ENCODE measurements around the gene FIGN.

FIGN gene

DNA sequence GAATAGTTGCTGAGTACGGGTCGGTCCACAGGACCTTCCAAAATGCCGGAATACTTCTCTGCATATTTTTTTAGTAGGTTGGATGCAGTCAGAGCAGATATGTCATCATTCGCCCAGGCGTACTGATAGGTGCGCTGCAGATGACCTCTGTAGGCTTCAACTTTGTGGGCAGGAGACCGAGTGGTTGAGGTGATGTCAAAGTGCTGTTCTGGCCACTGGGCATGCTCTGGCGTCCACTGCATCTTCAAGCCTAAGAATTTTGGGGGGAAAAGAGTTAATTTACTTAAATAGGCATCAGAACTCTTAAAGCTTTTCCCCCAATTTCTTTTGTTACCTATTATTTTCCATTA lies 124.3 kb downstream of the FIGN start:
- no peak for DNase-seq (ENCODE audit: low spot score)

DNA sequence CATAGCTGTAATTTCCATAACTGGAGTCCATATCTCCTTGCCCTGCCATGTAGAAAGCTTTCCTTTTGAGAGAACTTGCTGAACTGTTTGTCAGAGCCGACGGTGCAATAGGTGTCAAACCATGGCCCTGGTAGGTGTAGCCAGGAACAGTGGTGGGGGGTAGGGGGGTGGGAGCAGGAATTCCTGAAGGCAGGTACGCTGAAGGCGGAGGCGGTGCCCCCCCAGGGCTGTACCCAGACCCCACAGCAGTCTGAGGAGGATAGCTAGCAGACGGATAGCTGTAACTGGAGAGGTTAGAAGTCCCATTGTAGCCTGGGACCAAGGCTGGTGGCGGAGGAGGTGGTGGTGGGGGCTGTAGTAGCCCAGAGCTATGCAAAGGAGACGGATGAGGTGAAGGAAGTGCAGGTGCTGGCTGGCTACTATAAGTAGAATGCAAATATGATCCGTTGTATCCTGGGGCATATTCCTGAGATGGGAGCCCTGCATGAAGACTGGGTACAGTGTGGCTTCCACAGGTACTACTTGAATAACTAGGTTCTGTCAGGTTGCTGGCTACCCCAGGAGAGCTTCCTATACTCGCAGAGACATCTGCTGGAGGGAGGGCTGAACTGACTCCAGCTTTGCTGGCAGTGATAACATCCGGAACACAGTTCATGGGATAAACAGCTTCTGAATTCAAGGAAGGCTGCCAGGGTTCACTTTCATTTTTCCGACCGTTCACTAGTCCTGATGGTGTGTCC lies 124.8 kb downstream of the FIGN start:
- DNase-seq (ENCODE audit: low spot score): no peak

DNA sequence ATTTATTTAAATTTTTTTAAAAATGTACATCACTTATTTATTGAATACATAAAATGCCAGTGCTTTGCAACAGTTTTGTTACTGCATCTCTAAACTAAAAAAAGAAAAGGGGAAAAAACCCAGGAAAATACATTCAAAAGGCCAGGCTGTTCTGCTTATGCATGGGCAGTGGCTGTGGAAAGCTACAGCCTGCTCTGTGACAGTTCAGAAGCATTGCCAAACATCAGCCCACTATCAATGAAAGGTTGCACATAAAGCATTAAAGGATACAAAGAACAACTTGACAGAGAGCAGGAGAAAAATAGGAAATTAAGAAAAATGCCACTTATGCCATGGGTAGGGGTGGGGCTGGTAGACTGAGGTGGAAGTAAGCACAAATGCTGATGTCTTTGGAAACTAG lies 128.2 kb downstream of the FIGN start:
- DNase-seq (ENCODE audit: low spot score): no peak

- no peak for DNase-seq (ENCODE audit: low spot score)
Observed at GRCh38 chr2:163606878-163607277, 128.9 kb downstream of the FIGN start.

GRCh38 chr2:163605779-163606178 lies 130.0 kb downstream of the FIGN start:
- DNase-seq (ENCODE audit: low spot score): no peak

- peak; percentile 37 for DNase-seq (ENCODE audit: low spot score)
Observed at GRCh38 chr2:163604941-163605555, 130.8 kb downstream of the FIGN start.

- no peak for DNase-seq (ENCODE audit: low spot score)
Observed at GRCh38 chr2:163602196-163602595, 133.6 kb downstream of the FIGN start.

- no peak for DNase-seq (ENCODE audit: low spot score)
Observed at GRCh38 chr2:163601377-163601776, 134.4 kb downstream of the FIGN start.

DNA sequence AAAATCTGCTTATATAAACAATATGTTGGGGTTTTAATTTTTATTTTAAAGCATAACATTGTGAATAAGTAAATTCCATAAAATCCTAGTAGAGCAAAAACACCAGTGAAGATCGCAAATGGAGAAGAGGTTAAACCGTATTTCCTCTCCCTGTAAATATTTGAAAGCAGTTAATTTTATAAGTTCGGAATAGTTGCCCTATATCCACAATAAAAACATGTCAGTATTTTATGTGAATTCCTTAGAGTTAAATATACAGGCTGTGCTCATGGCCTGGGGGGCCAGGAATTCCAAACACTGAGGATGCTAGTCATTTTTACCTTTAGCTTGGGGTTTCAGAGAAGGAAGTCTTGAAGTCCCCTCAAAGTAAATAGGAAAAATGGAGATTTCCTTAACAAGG lies 135.0 kb downstream of the FIGN start:
- DNase-seq (ENCODE audit: low spot score): no peak

GRCh38 chr2:163595028-163595427 lies 140.8 kb downstream of the FIGN start:
- no peak for DNase-seq (ENCODE audit: low spot score)

GRCh38 chr2:163594497-163594896 lies 141.3 kb downstream of the FIGN start:
- no peak for DNase-seq (ENCODE audit: low spot score)

DNA sequence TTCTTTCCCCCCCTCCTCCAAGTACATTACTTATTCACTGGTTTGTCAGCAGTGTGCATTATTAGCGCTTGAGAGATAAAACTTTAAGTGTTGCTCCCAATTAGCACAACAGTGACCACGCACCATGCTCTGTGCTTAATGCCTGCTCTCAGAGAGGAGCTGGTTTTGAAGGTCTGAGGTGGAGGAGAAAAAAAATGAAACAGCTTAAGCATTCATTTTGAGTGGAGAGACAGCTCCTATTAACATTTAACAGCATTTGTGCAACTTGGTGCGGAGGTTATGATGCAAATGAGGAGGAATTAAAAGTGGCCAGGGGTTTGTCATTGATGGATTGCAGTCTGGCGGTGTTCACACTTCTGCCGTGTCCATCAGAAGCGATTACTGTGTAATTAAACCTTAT lies 141.8 kb downstream of the FIGN start:
- DNase-seq (ENCODE audit: low spot score): no peak

DNA sequence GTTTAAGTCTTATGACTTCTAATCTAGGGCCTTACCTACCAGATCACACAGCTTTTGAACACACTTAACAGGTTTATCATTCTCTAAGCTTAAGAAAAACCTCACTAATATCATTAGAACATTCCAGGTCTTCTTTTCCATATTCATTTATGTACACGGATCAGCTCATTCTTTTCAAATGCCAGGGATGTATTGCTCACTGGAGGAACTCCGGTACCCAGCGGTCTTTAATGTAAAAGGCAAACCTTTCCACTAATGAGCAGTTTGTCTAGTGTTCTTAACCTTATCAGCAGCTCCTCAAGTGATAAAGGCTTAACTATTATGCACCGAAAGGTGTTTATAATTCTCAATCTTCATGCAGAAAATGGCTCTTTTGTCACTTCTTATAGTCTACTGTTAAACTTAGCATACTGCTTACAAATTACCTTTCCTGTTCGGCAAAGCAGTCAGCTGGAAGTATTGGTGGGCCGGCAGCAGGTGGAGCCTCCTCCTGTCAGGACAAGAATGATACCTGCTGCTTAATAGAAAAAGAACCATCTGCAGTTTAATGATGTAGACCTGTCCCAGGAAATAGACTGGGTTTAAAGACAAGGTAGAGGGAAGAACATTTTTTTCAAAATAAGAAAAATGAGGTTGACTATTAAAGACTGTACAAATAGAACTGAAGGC lies 142.7 kb downstream of the FIGN start:
- no peak for DNase-seq (ENCODE audit: low spot score)

DNA sequence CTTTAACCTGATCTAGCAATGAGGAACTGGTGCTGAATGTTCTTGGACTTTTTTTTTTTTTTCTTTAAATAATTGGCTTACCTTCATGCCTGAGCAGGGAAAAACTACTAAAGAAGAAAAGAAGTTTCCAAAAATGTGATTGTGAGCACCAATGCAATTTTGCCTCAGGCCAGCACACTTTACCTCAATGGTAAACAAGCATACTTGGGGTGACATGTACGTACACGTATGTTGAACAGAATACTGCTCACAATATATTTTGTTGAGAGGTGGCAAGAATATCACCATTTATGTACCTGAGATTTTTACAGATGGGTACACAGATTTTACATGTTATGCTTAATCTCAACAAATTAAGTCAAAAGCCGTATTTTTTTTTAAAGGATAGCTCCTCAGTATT lies 144.3 kb downstream of the FIGN start:
- no peak for DNase-seq (ENCODE audit: low spot score)

- no peak for DNase-seq (ENCODE audit: low spot score)
Observed at GRCh38 chr2:163580757-163581156, 155.1 kb downstream of the FIGN start.

DNA sequence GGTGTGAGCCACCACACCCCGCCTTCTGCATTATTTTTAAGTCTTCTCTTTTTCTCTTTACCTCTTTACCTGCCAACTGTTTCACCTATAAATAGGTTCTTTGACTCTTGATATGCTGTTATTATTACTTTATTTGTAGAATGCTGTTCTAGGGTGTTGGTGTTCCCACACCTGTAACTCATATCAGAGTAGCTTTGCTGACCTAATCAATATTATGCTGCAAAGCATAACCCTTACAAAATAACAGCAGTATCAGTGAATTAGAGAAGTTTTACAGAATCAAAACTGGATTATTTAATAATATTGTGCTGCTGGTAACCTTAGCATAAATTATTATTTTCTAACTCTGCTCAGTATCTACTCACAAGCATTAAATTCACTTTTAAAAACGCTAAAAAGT lies 161.5 kb downstream of the FIGN start:
- DNase-seq (ENCODE audit: low spot score): no peak

GRCh38 chr2:163573652-163574051 lies 162.2 kb downstream of the FIGN start:
- no peak for DNase-seq (ENCODE audit: low spot score)

DNA sequence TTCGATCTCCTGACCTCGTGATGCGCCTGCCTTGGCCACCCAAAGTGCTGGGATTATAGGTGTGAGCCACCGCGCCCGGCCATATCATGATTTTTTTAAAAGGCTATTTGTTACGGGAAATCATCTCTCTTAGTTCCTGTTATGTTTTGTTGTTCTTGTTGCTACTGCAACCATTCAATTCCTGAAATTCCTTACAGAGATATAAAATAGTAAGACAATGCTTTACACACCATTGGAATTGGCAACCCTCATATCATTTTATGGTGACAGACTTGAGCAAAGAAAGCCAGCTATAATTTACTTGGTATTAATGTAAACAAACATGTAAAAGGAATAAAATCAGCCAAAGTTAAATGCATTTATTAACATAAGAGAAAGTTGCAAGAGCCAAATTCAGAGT lies 163.0 kb downstream of the FIGN start:
- DNase-seq (ENCODE audit: low spot score): no peak

DNA sequence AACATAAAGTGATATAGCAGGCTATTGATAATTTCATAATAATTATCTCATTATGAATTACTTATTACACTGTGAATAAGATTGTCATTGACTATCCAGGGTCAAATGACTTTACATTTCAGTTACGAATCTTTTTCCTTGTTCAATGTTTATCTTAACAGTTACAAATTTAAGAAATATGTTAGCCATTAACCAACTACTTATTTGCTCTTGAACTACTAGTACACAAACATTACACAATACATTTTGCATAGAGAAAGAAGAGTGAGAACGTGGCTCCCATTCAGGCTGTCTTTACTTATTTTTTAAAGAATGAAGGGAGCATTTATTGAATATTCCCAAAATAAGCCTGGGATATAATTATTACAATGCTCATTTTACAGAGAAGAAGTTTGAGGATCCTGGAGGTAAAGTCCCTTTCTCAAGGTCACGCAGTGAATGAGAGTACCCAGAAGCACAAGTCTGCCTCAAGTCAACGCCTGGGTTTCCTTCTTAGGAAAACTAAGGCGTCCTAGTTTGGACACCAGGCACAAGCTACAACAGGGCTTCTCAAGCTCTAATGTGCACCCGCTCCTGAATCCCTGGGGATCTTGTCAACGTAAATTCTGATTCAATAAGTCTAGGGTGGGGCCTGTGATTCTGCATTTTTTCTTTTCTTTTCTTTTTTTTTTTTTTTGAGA lies 164.2 kb downstream of the FIGN start:
- DNase-seq (ENCODE audit: low spot score): no peak

- no peak for DNase-seq (ENCODE audit: low spot score)
Observed at GRCh38 chr2:163570391-163570790, 165.4 kb downstream of the FIGN start.

DNA sequence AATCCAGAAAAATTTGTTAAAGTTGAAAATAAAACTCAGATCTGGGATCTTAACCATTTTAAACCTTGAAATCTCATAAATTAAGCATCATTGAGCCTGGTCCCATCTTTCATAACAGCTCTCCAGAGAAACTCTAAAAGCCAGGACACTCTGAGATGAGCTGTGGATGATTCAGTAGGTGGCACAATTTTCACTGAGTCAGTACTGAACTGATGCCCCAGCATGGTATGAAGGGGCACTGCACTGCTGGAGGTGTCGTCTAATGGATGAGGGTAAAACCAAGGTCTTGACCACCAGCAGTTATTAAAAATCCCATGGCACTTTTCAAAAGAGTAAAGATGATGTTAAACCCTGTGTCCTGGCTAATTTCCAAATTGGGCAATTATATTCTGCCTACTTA lies 170.6 kb downstream of the FIGN start:
- DNase-seq (ENCODE audit: low spot score): no peak

DNA sequence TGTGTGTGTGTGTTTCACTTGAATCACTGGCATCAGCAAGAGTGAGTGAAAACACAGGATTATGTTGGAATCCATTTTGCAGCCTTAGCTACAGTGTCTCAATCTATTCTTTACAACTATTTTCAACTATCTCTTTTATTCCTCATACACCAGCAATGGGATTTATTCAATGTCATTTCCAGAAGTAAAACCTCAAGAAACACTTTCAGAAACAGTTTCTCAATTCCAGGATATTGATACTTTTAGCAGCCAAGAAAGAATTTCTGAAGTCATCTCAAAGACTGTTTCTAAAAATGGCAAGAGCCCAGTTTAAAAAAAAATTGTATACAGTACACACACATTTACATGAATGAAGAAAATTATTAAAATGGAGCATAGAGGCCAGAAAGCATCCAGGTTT lies 171.6 kb downstream of the FIGN start:
- no peak for DNase-seq (ENCODE audit: low spot score)

- DNase-seq (ENCODE audit: low spot score): no peak
Observed at GRCh38 chr2:163563336-163563735, 172.5 kb downstream of the FIGN start.
